T47D (cell line): ENCODE measurements around the gene GAB1.

Source experiments
- DNase-seq, 2 experiments: peaks; one replicate each; pipeline versions ENCODE4 v3.0.0 to v3.0.0-alpha.2; 2011 to 2012; ENCODE audit warnings: low read depth in 1 of 2, low spot score in 1 of 2
- JUND ChIP-seq: IDR thresholded peaks from 2 replicates; pipeline ENCODE4 v1.6.1; 2012; ENCODE audit warnings: low read depth
- in situ Hi-C: cut with HindIII; loops from 2 replicates; pipeline ENCODE4 v1.10.0; 2016; ENCODE audit warnings: low sequenced_read_pairs, low pct_unique_long_range_greater_than_20kb

The GAB1 gene

DNA sequence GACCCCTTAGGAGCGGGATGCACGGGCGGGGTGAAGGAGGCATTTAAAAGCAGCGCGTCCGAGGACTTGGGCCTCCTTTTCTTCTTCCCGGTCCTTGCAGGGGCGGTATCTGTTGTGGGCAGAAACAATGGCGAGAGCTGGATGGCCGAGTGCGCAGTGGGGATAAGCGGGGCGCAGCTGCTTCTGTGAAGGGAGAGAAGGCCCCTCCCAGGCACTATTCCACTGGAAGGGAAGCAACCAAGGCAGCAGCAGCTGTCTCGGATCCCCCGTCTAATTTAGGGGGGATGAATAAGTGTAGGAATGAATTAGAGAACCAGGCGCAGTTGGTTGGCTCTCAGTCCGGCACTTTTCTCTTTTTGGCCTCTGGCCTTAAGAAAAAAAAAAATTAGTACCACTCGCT is 177.8 kb downstream of the GAB1 start:
- in situ Hi-C loops, result no loop called here
- TF ChIP-seq JUND, result no peak
- DNase-seq, result peak in 1 of 2 experiments; percentile 23

- no peak for DNase-seq
- in situ Hi-C loops, result no loop called here
Measured at GRCh38 chr4:143514901-143515300, 178.2 kb downstream of the GAB1 start.

DNA sequence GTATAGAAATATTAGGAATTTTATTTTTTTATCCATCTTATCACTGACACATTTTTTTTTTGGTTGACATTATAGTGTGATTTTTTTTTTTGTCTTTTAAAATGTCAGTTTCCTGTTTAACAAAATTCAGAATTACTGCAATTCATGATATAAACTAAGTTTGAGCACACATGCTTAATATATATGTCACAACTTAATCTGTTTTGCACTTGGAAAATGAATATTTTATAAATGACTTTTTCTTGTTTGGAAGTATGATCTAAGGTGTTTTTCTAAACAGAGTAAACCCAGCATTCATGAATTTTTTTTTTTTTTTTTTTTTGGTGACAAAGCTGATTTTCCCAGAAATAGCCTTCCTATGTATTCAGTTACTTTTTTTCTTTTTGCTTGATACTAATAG is 179.2 kb downstream of the GAB1 start:
- in situ Hi-C loops, result no loop called here
- no peak for TF ChIP-seq JUND
- DNase-seq, result no peak

More at GRCh38 chr4:143514901-143515300, 178.2 kb downstream of the GAB1 start:
- no peak for TF ChIP-seq JUND

GRCh38 chr4:143517764-143518163 is 181.1 kb downstream of the GAB1 start:
- in situ Hi-C loops, result no loop called here
- TF ChIP-seq JUND, result no peak
- no peak for DNase-seq
